Measurements from ENCODE around the gene DGLUCY.
A peak's percentile ranks its signal among the peaks of the same experiment; 100 is the strongest.
"Not testable (repeated sequence)": the region's sequence is repeated elsewhere in the genome, so short reads cannot be mapped to it uniquely, and the experiment has no call there.

DGLUCY gene

GRCh38 chr14:91220581-91221000, 106.7 kb downstream of the DGLUCY start:
- TF ChIP-seq CTCF (conservative IDR thresholded peaks at IDR 0.05; ENCODE audit: low read depth, low read length), result no peak
- no peak overlapping the region for H3K4me3 ChIP-seq (ENCODE audit: low read depth, low read length)
- DNase-seq (ENCODE audit: low read depth), result no peak

- no peak for DNase-seq (ENCODE audit: low read depth)
- no peak for TF ChIP-seq CTCF (conservative IDR thresholded peaks at IDR 0.05; ENCODE audit: low read depth, low read length)
- H3K4me3 ChIP-seq (ENCODE audit: low read depth, low read length), result no peak overlapping the region
Observed at GRCh38 chr14:91221270-91221669, 107.4 kb downstream of the DGLUCY start.

GRCh38 chr14:91223028-91223783, 109.3 kb downstream of the DGLUCY start:
- H3K4me3 ChIP-seq (ENCODE audit: low read depth, low read length), result no peak overlapping the region
- DNase-seq (ENCODE audit: low read depth), result no peak

GRCh38 chr14:91225025-91225424, 111.2 kb downstream of the DGLUCY start:
- no peak for TF ChIP-seq CTCF (conservative IDR thresholded peaks at IDR 0.05; ENCODE audit: low read depth, low read length)
- H3K4me3 ChIP-seq (ENCODE audit: low read depth, low read length), result no peak overlapping the region
- no peak for DNase-seq (ENCODE audit: low read depth)

More at GRCh38 chr14:91223028-91223783, 109.3 kb downstream of the DGLUCY start:
- TF ChIP-seq CTCF (conservative IDR thresholded peaks at IDR 0.05; ENCODE audit: low read depth, low read length), result no peak

GRCh38 chr14:91226360-91226759, 112.5 kb downstream of the DGLUCY start:
- not testable (repeated sequence) for DNase-seq (ENCODE audit: low read depth); H3K4me3 ChIP-seq (ENCODE audit: low read depth, low read length)

- DNase-seq (ENCODE audit: low read depth), result no peak
- H3K4me3 ChIP-seq (ENCODE audit: low read depth, low read length), result no peak overlapping the region
- TF ChIP-seq CTCF (conservative IDR thresholded peaks at IDR 0.05; ENCODE audit: low read depth, low read length), result no peak
Observed at GRCh38 chr14:91227183-91227628, 113.3 kb downstream of the DGLUCY start.

GRCh38 chr14:91228112-91229004, 114.5 kb downstream of the DGLUCY start:
- H3K4me3 ChIP-seq (ENCODE audit: low read depth, low read length), result no peak overlapping the region
- peak; percentile 35 for DNase-seq (ENCODE audit: low read depth)
- no peak for TF ChIP-seq CTCF (conservative IDR thresholded peaks at IDR 0.05; ENCODE audit: low read depth, low read length)
